ENCODE data around the gene TFDP2. TPM values are rescaled to one million over a fixed set of nuclear protein-coding genes. Genes with fewer than 3 reads are reported as not detected.
A peak's percentile ranks its signal among the peaks of the same experiment; 100 is the strongest.

The TFDP2 gene
- total and polyA plus RNA-seq, 2 experiments from 2014 or later = 150 to 410 TPM

- TF ChIP-seq CREB1 (CRISPR knock-in tag; IDR thresholded peaks at IDR 0.05; ENCODE audit: low read depth) = no peak
- no peak for TF ChIP-seq ZNF331 (CRISPR knock-in tag; IDR thresholded peaks at IDR 0.05; ENCODE audit: low read depth)
- no peak for TF ChIP-seq ZNF114 (CRISPR knock-in tag; IDR thresholded peaks at IDR 0.05)
These were observed 122.0 kb downstream of the TFDP2 start (continued) for GRCh38 chr3:142027300-142027699.

- no peaks in the 10 kb centered on the region for H3K9me2 ChIP-seq (ENCODE audit: insufficient read depth)
- H3K4me1 ChIP-seq (ENCODE audit: insufficient read depth) = peaks cover 24% of the 10 kb centered on the region
- no peak for TF ChIP-seq CTCF (conservative IDR thresholded peaks at IDR 0.05; ENCODE audit: low read depth in 2 of 2)
- TF ChIP-seq ZNF462 (CRISPR knock-in tag; IDR thresholded peaks at IDR 0.05) = no peak
- no peak for TF ChIP-seq STAT1 (IDR thresholded peaks at IDR 0.05; ENCODE audit: unreplicated experiment)
- no peak for TF ChIP-seq POLR2AphosphoS5 (IDR thresholded peaks at IDR 0.05; ENCODE audit: low read depth)
- TF ChIP-seq CREB1 (CRISPR knock-in tag; IDR thresholded peaks at IDR 0.05; ENCODE audit: low read depth) = no peak
- no peak for TF ChIP-seq JUNB (IDR thresholded peaks at IDR 0.05; ENCODE audit: unreplicated experiment)
- TF ChIP-seq EZH2phosphoT487 (IDR thresholded peaks at IDR 0.05; ENCODE audit: unreplicated experiment) = no peak
- no peak for TF ChIP-seq ZNF331 (CRISPR knock-in tag; IDR thresholded peaks at IDR 0.05; ENCODE audit: low read depth)
- TF ChIP-seq REST (IDR thresholded peaks at IDR 0.05; ENCODE audit: unreplicated experiment) = no peak
- no peak for TF ChIP-seq NANOG (IDR thresholded peaks at IDR 0.05; ENCODE audit: borderline replicate concordance)
- TF ChIP-seq ETS1 (IDR thresholded peaks at IDR 0.05) = no peak
- no peak for TF ChIP-seq EZH2 (IDR thresholded peaks at IDR 0.05; ENCODE audit: low read depth, unreplicated experiment)
- no peak for TF ChIP-seq ZNF114 (CRISPR knock-in tag; IDR thresholded peaks at IDR 0.05)
- DNase-seq (ENCODE audit: low spot score) = no peak
- peaks cover 68% of the 10 kb centered on the region for H3K79me2 ChIP-seq (replicated peaks; ENCODE audit: insufficient read depth)
- Mint-ChIP-seq H3K9me3 (no peaks in the 10 kb centered on the region), H3K27ac (peak overlapping the region; percentile 19; the same call in 1 of the 2 replicates), H3K4me1 (peaks cover 30% of the 10 kb centered on the region; the same call in 2 of the 3 replicates), H3K36me3 (ENCODE audit: low read depth) (peaks cover 17% of the 10 kb centered on the region), H3K4me3 (peak overlapping the region; percentile 88), H3K27me3 (ENCODE audit: insufficient read depth, low read depth, poor library complexity) (peaks cover 2% of the 10 kb centered on the region)
- H2AFZ ChIP-seq = no peak overlapping the region
- H3K27ac ChIP-seq (ENCODE audit: low read depth) = no peak overlapping the region
- peak overlapping the region; percentile 83 for H3K4me2 ChIP-seq
- no peaks in the 10 kb centered on the region for H3K36me3 ChIP-seq (ENCODE audit: insufficient read depth)
- no peak for ATAC-seq
- peak overlapping the region; percentile 62 for H3K4me3 ChIP-seq
- H3K27me3 ChIP-seq (ENCODE audit: insufficient read depth) = no peaks in the 10 kb centered on the region
- no peaks in the 10 kb centered on the region for H3F3A ChIP-seq (replicated peaks; ENCODE audit: low read depth)
- H4K20me1 ChIP-seq (replicated peaks; ENCODE audit: insufficient read depth) = no peaks in the 10 kb centered on the region
These were observed 123.0 kb downstream of the TFDP2 start for GRCh38 chr3:142026333-142026732.

Measured in GM23338 (cell line).